Endothelial cell of umbilical vein (primary cell): ENCODE measurements around the gene AGFG1. TPM values are rescaled to one million over a fixed set of nuclear protein-coding genes. Genes with fewer than 3 reads are reported as not detected.
A peak's percentile ranks its signal among the peaks of the same experiment; 100 is the strongest.

Experiments used
- BruUV-seq: library from RNA; stranded (reverse); fragments of 400-500 nt; replicated peaks from 2 replicates; lab custom pipeline; 2021; lab: Mats Ljungman, UMichigan
- CTCF ChIA-PET: fragments of 300-600, 350-600 bp; sonication (Branson Sonifier 250); formaldehyde crosslinking; loops from one replicate; lab custom pipeline; 2021; ENCODE audit warnings: antibody characterized with exemption, inconsistent platforms; lab: Charles Lee
- POLR2A ChIA-PET: fragments of 300-600, 350-600 bp; sonication (Branson Sonifier 250); formaldehyde crosslinking; loops from one replicate; lab custom pipeline; 2021; ENCODE audit warnings: antibody characterized with exemption, inconsistent platforms; lab: Charles Lee
- DNase-seq: peaks from one replicate; pipeline ENCODE4 v3.0.0-alpha.2; 2011; ENCODE audit warnings: low read depth, low spot score
- FAIRE-seq: peaks from 2 replicates; lab custom pipeline; 2011; peaks lifted over from hg19 to GRCh38; lab: Jason Lieb, UNC
- H2AFZ ChIP-seq: 2 replicates; pipeline ENCODE4 v1.6.0; 2012; ENCODE audit warnings: low read depth, low read length, control low read depth, inconsistent platforms
- H3K27ac ChIP-seq: 2 replicates; pipeline ENCODE4 v1.5.1; 2011; ENCODE audit warnings: low read depth, mild to moderate bottlenecking, control low read depth, low read length, moderate library complexity; ENCODE audit not compliant: insufficient read depth
- H3K27me3 ChIP-seq, 2 experiments: 2 replicates each; pipeline versions ENCODE4 v1.6.0 to v1.6.1; 2011; ENCODE audit warnings: low read length in 2 of 2, mixed read lengths in 1 of 2; ENCODE audit not compliant: control insufficient read depth in 2 of 2, insufficient read depth in 2 of 2
- H3K36me3 ChIP-seq, 2 experiments: 2 replicates in 1 of 2; 3 replicates in 1 of 2; pipeline ENCODE4 v1.5.1; 2011; ENCODE audit warnings: low read length in 2 of 2, mild to moderate bottlenecking in 1 of 2, moderate library complexity in 1 of 2; ENCODE audit not compliant: control insufficient read depth in 2 of 2, insufficient read depth in 2 of 2; ENCODE audit errors: extremely low read depth in 1 of 2
- H3K4me1 ChIP-seq: 3 replicates; pipeline ENCODE4 v1.5.1; 2011; ENCODE audit warnings: mild to moderate bottlenecking, low read length; ENCODE audit not compliant: control insufficient read depth, insufficient read depth; ENCODE audit errors: extremely low read depth
- H3K4me2 ChIP-seq: 2 replicates; pipeline ENCODE4 v1.6.1; 2011; ENCODE audit warnings: low read length, control low read depth, mixed read lengths; ENCODE audit not compliant: insufficient read depth
- H3K4me3 ChIP-seq, 3 experiments: fragments of 200-600 bp in 1 of 3; sonication (generic), shearing (Covaris generic) in 1 of 3; replicated peaks in 1 of 3; 2 replicates each; pipeline ENCODE4 v1.5.1; 2011 to 2016; ENCODE audit warnings: control low read depth in 3 of 3, low read length in 3 of 3, mild to moderate bottlenecking in 2 of 3, inconsistent platforms in 1 of 3, low read depth in 1 of 3, moderate library complexity in 1 of 3; ENCODE audit not compliant: insufficient read depth in 1 of 3
- H3K79me2 ChIP-seq: 2 replicates; pipeline ENCODE4 v1.6.0; 2012; ENCODE audit warnings: low read length, inconsistent platforms; ENCODE audit not compliant: control insufficient read depth, insufficient read depth
- H3K9ac ChIP-seq: replicated peaks from 2 replicates; pipeline ENCODE3; 2011; ENCODE audit warnings: low read length, control low read depth; ENCODE audit not compliant: insufficient read depth; ENCODE audit errors: extremely low read depth
- H3K9me1 ChIP-seq: replicated peaks from 3 replicates; pipeline ENCODE4 v1.6.0; 2011; ENCODE audit warnings: mild to moderate bottlenecking, low read length; ENCODE audit not compliant: control insufficient read depth, insufficient read depth; ENCODE audit errors: extremely low read depth
- H3K9me3 ChIP-seq: replicated peaks from 2 replicates; pipeline ENCODE4 v1.5.1; 2012; ENCODE audit warnings: low read length, inconsistent platforms; ENCODE audit not compliant: control insufficient read depth, insufficient read depth
- H4K20me1 ChIP-seq: replicated peaks from 2 replicates; pipeline ENCODE3; 2011; ENCODE audit warnings: mild to moderate bottlenecking, low read length; ENCODE audit not compliant: control insufficient read depth, insufficient read depth; ENCODE audit errors: extremely low read depth
- FOS ChIP-seq: IDR thresholded peaks from 2 replicates; pipeline ENCODE4 v1.6.1; 2011; ENCODE audit warnings: mild to moderate bottlenecking, low read length, moderate library complexity, borderline replicate concordance; ENCODE audit not compliant: insufficient read depth
- GATA2 ChIP-seq: IDR thresholded peaks from 2 replicates; pipeline ENCODE4 v1.7.0; 2011; ENCODE audit warnings: low read depth, mild to moderate bottlenecking, moderate library complexity, mixed read lengths, low read length; ENCODE audit not compliant: insufficient read length, insufficient read depth
- MAX ChIP-seq: IDR thresholded peaks from 2 replicates; pipeline ENCODE4 v1.6.1; 2011; ENCODE audit not compliant: insufficient read depth, insufficient read length
- POLR2A ChIP-seq: IDR thresholded peaks from 2 replicates; pipeline ENCODE4 v1.6.1; 2012; ENCODE audit warnings: low read depth, mild to moderate bottlenecking, control low read depth, low read length
- dilution Hi-C: fragments of 300-500 bp; cut with MboI; formaldehyde crosslinking; loops from one replicate; pipeline ENCODE4 v1.15.0; 2019; ENCODE audit warnings: low sequenced_read_pairs; ENCODE audit not compliant: extremely low pct_ligation_motif_present
- intact Hi-C: fragments of 100-400 bp; cut with micrococcal nuclease; formaldehyde crosslinking; loops from one replicate; pipeline ENCODE4 v1.10.0; 2022
- polyA plus RNA-seq, 4 experiments: library from polyadenylated mRNA; depleted of rRNA in 3 of 4; stranded (reverse) in 3 of 4; unstranded in 1 of 4; fragments of >200 nt; gene quantifications; 2 replicates each; pipeline versions ENCODE4 v1.2.1 to v1.2.3, GENCODE V29; 2011 to 2012; ENCODE audit warnings: missing spikeins in 1 of 4
- total RNA-seq: library from RNA; stranded (reverse); gene quantifications from 2 replicates; pipeline ENCODE4 v1.2.3, GENCODE V29; 2021
- TF ChIP-seq, protein P1 (sequence below), 2 donors: IDR thresholded peaks; 1 replicate in 1 of 2; 2 replicates in 1 of 2; pipeline ENCODE4 v1.5.1; 2011; ENCODE audit warnings: low read length in 2 of 2, mild to moderate bottlenecking in 2 of 2, moderate library complexity in 2 of 2, control low read depth in 1 of 2, inconsistent platforms in 1 of 2, low read depth in 1 of 2; ENCODE audit not compliant: insufficient read depth in 1 of 2; ENCODE audit errors: extremely low read depth in 1 of 2

AGFG1 gene
- total and polyA plus RNA-seq, 2 donors (not counting 3 experiments of a cell fraction or from before 2014, with no cell fraction given): 87.9 to 106 TPM

DNA sequence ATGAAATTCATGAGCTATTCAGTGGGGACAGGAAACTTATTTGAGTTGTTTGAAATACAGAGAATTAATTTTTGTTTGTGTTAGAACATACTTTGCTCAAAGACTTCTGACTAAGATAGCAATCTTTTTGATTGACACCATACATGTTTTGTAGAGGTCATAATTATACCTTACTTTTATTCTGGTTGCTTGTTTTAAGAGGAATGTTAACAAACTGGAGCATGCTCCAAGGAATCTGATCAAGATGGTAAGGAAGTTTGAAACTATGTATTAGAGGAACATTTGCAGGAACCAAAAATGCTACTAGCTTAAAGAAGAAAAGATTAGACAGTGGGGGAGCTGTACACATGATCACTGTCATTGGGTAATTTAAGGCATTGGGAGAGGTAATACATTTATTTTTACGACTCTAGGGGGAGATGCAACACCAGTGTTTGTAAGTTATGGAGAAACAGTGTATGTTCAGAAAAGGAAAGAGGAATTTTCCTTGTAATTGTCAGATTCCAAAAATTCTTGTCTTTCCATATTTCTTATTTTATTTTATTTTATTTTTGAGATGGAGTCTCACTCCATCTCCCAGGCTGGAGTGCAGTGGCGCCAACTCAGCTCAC is 8.0 kb downstream of the AGFG1 start:
- CTCF ChIA-PET: interaction anchor here (0.9 to 2.4 kb wide), 5 partner anchors 9 to 286 kb away, joined by 3 to 10 read pairs (median 5); no protein-coding TSS in a partner anchor
- dilution Hi-C loops: no loop called here
- TF ChIP-seq, protein P1, sequence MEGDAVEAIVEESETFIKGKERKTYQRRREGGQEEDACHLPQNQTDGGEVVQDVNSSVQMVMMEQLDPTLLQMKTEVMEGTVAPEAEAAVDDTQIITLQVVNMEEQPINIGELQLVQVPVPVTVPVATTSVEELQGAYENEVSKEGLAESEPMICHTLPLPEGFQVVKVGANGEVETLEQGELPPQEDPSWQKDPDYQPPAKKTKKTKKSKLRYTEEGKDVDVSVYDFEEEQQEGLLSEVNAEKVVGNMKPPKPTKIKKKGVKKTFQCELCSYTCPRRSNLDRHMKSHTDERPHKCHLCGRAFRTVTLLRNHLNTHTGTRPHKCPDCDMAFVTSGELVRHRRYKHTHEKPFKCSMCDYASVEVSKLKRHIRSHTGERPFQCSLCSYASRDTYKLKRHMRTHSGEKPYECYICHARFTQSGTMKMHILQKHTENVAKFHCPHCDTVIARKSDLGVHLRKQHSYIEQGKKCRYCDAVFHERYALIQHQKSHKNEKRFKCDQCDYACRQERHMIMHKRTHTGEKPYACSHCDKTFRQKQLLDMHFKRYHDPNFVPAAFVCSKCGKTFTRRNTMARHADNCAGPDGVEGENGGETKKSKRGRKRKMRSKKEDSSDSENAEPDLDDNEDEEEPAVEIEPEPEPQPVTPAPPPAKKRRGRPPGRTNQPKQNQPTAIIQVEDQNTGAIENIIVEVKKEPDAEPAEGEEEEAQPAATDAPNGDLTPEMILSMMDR (IDR thresholded peaks at IDR 0.05; ENCODE audit: extremely low read depth in 1 of 2, insufficient read depth in 1 of 2, low read depth in 1 of 2, low read length in 2 of 2): peak in 1 of 2 donors; percentile 7
- no peak for TF ChIP-seq MAX
- H3K9me3 ChIP-seq: no peaks in the 10 kb centered on the region
- no TSS peak for BruUV-seq
- intact Hi-C loops: no loop called here
- DNase-seq: peak; percentile 37
- H3K27ac ChIP-seq: no peak overlapping the region
- no peak overlapping the region for H2AFZ ChIP-seq
- POLR2A ChIA-PET: no interaction called here
- no peak overlapping the region for H3K4me2 ChIP-seq
- H4K20me1 ChIP-seq: peaks cover 25% of the 10 kb centered on the region
- peaks cover 0 to 3% of the 10 kb centered on the region in 2 experiments for H3K36me3 ChIP-seq
- no peak overlapping the region for H3K9ac ChIP-seq
- peaks cover 99% of the 10 kb centered on the region for H3K79me2 ChIP-seq
- no peak for FAIRE-seq
- no peaks in the 10 kb centered on the region for H3K4me1 ChIP-seq
- H3K9me1 ChIP-seq: no peaks in the 10 kb centered on the region
- H3K4me3 ChIP-seq: no peak overlapping the region
- H3K27me3 ChIP-seq: no peaks in the 10 kb centered on the region

DNA sequence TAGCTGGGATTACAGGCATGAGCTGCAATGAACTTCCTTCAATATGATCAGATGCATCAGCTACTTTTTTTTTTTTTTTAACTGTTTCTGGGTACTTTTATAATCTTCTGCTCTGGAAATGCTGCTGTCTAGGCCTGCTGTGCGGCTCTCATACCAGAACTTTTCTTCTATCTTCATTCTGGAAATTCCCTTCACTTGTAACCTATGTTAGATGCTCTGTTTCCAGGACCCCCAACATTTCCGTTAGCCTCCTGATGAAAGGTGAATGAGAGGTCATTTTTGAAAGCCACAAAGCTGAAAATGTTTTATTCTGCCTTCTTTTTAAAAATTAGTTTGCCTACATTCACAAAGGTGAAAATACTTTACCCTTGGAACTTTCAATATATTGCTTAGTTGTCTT is 8.6 kb downstream of the AGFG1 start:
- intact Hi-C loops: no loop called here
- no peak for DNase-seq

More for the DNA sequence above, 8.6 kb downstream of the AGFG1 start:
- H4K20me1 ChIP-seq: peaks cover 21% of the 10 kb centered on the region
- ChIA-PET POLR2A (no interaction called here), CTCF (interaction anchor here (0.9 to 2.4 kb wide), 5 partner anchors 9 to 286 kb away, joined by 3 to 10 read pairs (median 5); no protein-coding TSS in a partner anchor)
- H3K79me2 ChIP-seq: peaks cover 99% of the 10 kb centered on the region
- no peak overlapping the region for H2AFZ ChIP-seq
- peaks cover 0 to 3% of the 10 kb centered on the region in 2 experiments for H3K36me3 ChIP-seq
- H3K9me3 ChIP-seq: no peaks in the 10 kb centered on the region
- dilution Hi-C loops: no loop called here
- H3K4me1 ChIP-seq: no peaks in the 10 kb centered on the region
- no peak for FAIRE-seq
- H3K27ac ChIP-seq: no peak overlapping the region
- H3K4me3 ChIP-seq: no peak overlapping the region
- H3K27me3 ChIP-seq: no peaks in the 10 kb centered on the region
- no peaks in the 10 kb centered on the region for H3K9me1 ChIP-seq
- no TSS peak for BruUV-seq
- TF ChIP-seq, protein P1 (IDR thresholded peaks at IDR 0.05; ENCODE audit: extremely low read depth in 1 of 2, insufficient read depth in 1 of 2, low read depth in 1 of 2, low read length in 2 of 2): no peak
- TF ChIP-seq FOS (no peak), GATA2 (no peak), POLR2A (no peak)
- no peak overlapping the region for H3K9ac ChIP-seq
- no peak overlapping the region for H3K4me2 ChIP-seq
